SK-N-SH (cell line): Measurements from ENCODE around the gene SCAI. TPM values are rescaled to one million over a fixed set of nuclear protein-coding genes. Genes with fewer than 3 reads are reported as not detected.

Experiments
- CTCF ChIA-PET: fragments of 300-600, 350-600 bp; formaldehyde crosslinking; extraction: SDS; loops from one replicate; lab custom pipeline; 2021; lab: Yijun Ruan, JAX
- POLR2A ChIA-PET: fragments of 350-600 bp; sonication (Branson Sonifier 250); formaldehyde crosslinking; extraction: SDS; loops from one replicate; lab custom pipeline; 2020; ENCODE audit warnings: antibody characterized with exemption, inconsistent platforms; lab: Yijun Ruan, JAX
- DNase-seq: peaks from one replicate; pipeline ENCODE4 v3.0.0; 2012
- H2AFZ ChIP-seq: fragments of 200-600 bp; sonication (generic); 2 replicates; pipeline ENCODE4 v1.8.1; 2016; ENCODE audit warnings: antibody characterized with exemption, mild to moderate bottlenecking, low read depth
- H3F3A ChIP-seq: fragments of 200-600 bp; sonication (generic); replicated peaks from 2 replicates; pipeline ENCODE3; 2016; ENCODE audit warnings: antibody characterized with exemption, mild to moderate bottlenecking; ENCODE audit not compliant: insufficient read depth
- H3K27ac ChIP-seq, 2 experiments: fragments of 200-500 bp in 1 of 2; fragments of 200-600 bp in 1 of 2; sonication (Bioruptor generic) in 1 of 2; sonication (generic), shearing (Covaris generic) in 1 of 2; 2 replicates each; pipeline versions ENCODE4 v1.5.1 to v1.6.1; 2014 to 2016; ENCODE audit warnings: low read depth in 2 of 2, inconsistent platforms in 1 of 2, low read length in 1 of 2, mild to moderate bottlenecking in 1 of 2, mixed read lengths in 1 of 2
- H3K27me3 ChIP-seq: fragments of 200-600 bp; sonication (generic), shearing (Covaris generic); 2 replicates; pipeline ENCODE4 v1.6.1; 2016; ENCODE audit warnings: mixed run types; ENCODE audit not compliant: insufficient read depth
- H3K36me3 ChIP-seq, 2 experiments: fragments of 200-500 bp in 1 of 2; fragments of 200-600 bp in 1 of 2; sonication (Bioruptor generic) in 1 of 2; sonication (generic) in 1 of 2; replicated peaks in 1 of 2; 2 replicates each; pipeline versions ENCODE3 to v1.5.1; 2014 to 2016; ENCODE audit warnings: low read length in 1 of 2, mild to moderate bottlenecking in 1 of 2; ENCODE audit not compliant: insufficient read depth in 2 of 2, control insufficient read depth in 1 of 2
- H3K4me1 ChIP-seq, 2 experiments: fragments of 200-500 bp in 1 of 2; fragments of 200-600 bp in 1 of 2; sonication (Bioruptor generic) in 1 of 2; sonication (generic), shearing (Covaris generic) in 1 of 2; 2 replicates each; pipeline versions ENCODE4 v1.5.1 to v1.6.1; 2014 to 2016; ENCODE audit warnings: low read depth in 1 of 2, low read length in 1 of 2, mixed run types in 1 of 2; ENCODE audit not compliant: insufficient read depth in 2 of 2, control insufficient read depth in 1 of 2
- H3K4me2 ChIP-seq: fragments of 200-600 bp; sonication (generic), shearing (Covaris generic); 2 replicates; pipeline ENCODE4 v1.6.1; 2017; ENCODE audit warnings: mixed run types
- H3K4me3 ChIP-seq, 2 experiments: fragments of 200-500 bp in 1 of 2; fragments of 200-600 bp in 1 of 2; sonication (Bioruptor generic) in 1 of 2; sonication (generic), shearing (Covaris generic) in 1 of 2; 2 replicates each; pipeline versions ENCODE4 v1.5.1 to v1.8.1; 2014 to 2016; ENCODE audit warnings: low read depth in 2 of 2, inconsistent platforms in 1 of 2, low read length in 1 of 2, mild to moderate bottlenecking in 1 of 2, mixed read lengths in 1 of 2, moderate library complexity in 1 of 2
- H3K79me2 ChIP-seq: fragments of 200-600 bp; sonication (generic); 2 replicates; pipeline ENCODE4 v1.8.1; 2017; ENCODE audit warnings: mild to moderate bottlenecking; ENCODE audit not compliant: insufficient read depth
- H3K9ac ChIP-seq: fragments of 200-600 bp; sonication (generic); 2 replicates; pipeline ENCODE4 v1.6.1; 2017; ENCODE audit warnings: mixed run types
- H3K9me2 ChIP-seq: fragments of 200-600 bp; sonication (generic); 2 replicates; pipeline ENCODE4 v1.6.1; 2017; ENCODE audit warnings: mixed run types
- H3K9me3 ChIP-seq: fragments of 200-600 bp; sonication (generic); 2 replicates; pipeline ENCODE4 v1.6.1; 2017; ENCODE audit warnings: mixed run types, mild to moderate bottlenecking, moderate library complexity
- H4K20me1 ChIP-seq: fragments of 200-600 bp; sonication (generic); 2 replicates; pipeline ENCODE4 v1.6.1; 2017; ENCODE audit warnings: mild to moderate bottlenecking, mixed run types; ENCODE audit not compliant: insufficient read depth
- CTCF ChIP-seq: fragments of 200-600 bp; sonication (generic); IDR thresholded peaks from 2 replicates; pipeline ENCODE4 v1.6.1; 2017; ENCODE audit warnings: antibody characterized with exemption, mild to moderate bottlenecking, moderate library complexity
- ELF1 ChIP-seq: IDR thresholded peaks from 2 replicates; pipeline ENCODE4 v1.4.0; 2012
- GATA2 ChIP-seq: sonication (generic); formaldehyde crosslinking; IDR thresholded peaks from 2 replicates; pipeline ENCODE4 v1.5.0; 2020; ENCODE audit warnings: mild to moderate bottlenecking, missing genetic modification reagents
- NFIC ChIP-seq: IDR thresholded peaks from 2 replicates; pipeline ENCODE4 v1.4.0; 2012; ENCODE audit warnings: borderline replicate concordance
- NRF1 ChIP-seq: IDR thresholded peaks from 2 replicates; pipeline ENCODE4 v1.6.1; 2012; ENCODE audit warnings: low read depth, mild to moderate bottlenecking, low read length
- RAD21 ChIP-seq: IDR thresholded peaks from 2 replicates; pipeline ENCODE4 v1.6.1; 2012; ENCODE audit warnings: mild to moderate bottlenecking, low read length
- RFX5 ChIP-seq: IDR thresholded peaks from 2 replicates; pipeline ENCODE4 v1.6.1; 2012; ENCODE audit warnings: mild to moderate bottlenecking, improper control_type of control experiment, low read length
- SMC3 ChIP-seq: IDR thresholded peaks from 2 replicates; pipeline ENCODE4 v1.6.1; 2012; ENCODE audit warnings: low read depth, low read length, improper control_type of control experiment
- USF2 ChIP-seq: fragments of 150-350 bp; IDR thresholded peaks from 2 replicates; pipeline ENCODE4 v1.6.1; 2017; ENCODE audit warnings: antibody characterized with exemption, low read length, low read depth, borderline replicate concordance
- WGBS: methylation state at CpG from one replicate; pipeline ENCODE4 v1.1.6; 2017; ENCODE audit warnings: low lambda C conversion rate; 5-methylcytosine and 5-hydroxymethylcytosine counted together
- polyA plus RNA-seq, 3 experiments: library from polyadenylated mRNA; depleted of rRNA; stranded (reverse); fragments of >200 nt; gene quantifications; 2 replicates each; pipeline ENCODE4 v1.2.3, GENCODE V29; 2012
- TF ChIP-seq, protein P1 (sequence below): IDR thresholded peaks from 2 replicates; pipeline ENCODE4 v1.4.0; 2012; ENCODE audit warnings: low read depth, borderline replicate concordance
- TF ChIP-seq, protein P2 (sequence below): IDR thresholded peaks from 2 replicates; pipeline ENCODE4 v1.6.1; 2012; ENCODE audit warnings: mild to moderate bottlenecking, low read depth, low read length, moderate library complexity

Gene SCAI
- polyA plus RNA-seq, 1 of the 3 experiments (the other 2 are of a cell fraction): 0.85 TPM

GRCh38 chr9:124894741-124895170 is 248.6 kb downstream of the SCAI start:
- Histone ChIP-seq H3K27me3 (no peaks in the 10 kb centered on the region), H3F3A (no peaks in the 10 kb centered on the region), H3K27ac (no peak overlapping the region), H3K79me2 (no peaks in the 10 kb centered on the region; the same call in 1 of the 2 replicates), H3K4me2 (no peak overlapping the region), H4K20me1 (no peaks in the 10 kb centered on the region), H3K36me3 (peaks cover 33 to 40% of the 10 kb centered on the region in 2 experiments), H3K4me3 (no peak overlapping the region), H3K9me2 (no peaks in the 10 kb centered on the region), H2AFZ (no peak overlapping the region), H3K9me3 (no peaks in the 10 kb centered on the region), H3K9ac (no peak overlapping the region), H3K4me1 (no peaks in the 10 kb centered on the region)
- CTCF ChIA-PET: interaction anchor here (0.7 to 1.3 kb wide), 4 partner anchors 15 to 248 kb away, joined by 3 read pairs; partner anchors contain the start of gene SCAI
- DNase-seq: no peak
- TF ChIP-seq, protein P1, sequence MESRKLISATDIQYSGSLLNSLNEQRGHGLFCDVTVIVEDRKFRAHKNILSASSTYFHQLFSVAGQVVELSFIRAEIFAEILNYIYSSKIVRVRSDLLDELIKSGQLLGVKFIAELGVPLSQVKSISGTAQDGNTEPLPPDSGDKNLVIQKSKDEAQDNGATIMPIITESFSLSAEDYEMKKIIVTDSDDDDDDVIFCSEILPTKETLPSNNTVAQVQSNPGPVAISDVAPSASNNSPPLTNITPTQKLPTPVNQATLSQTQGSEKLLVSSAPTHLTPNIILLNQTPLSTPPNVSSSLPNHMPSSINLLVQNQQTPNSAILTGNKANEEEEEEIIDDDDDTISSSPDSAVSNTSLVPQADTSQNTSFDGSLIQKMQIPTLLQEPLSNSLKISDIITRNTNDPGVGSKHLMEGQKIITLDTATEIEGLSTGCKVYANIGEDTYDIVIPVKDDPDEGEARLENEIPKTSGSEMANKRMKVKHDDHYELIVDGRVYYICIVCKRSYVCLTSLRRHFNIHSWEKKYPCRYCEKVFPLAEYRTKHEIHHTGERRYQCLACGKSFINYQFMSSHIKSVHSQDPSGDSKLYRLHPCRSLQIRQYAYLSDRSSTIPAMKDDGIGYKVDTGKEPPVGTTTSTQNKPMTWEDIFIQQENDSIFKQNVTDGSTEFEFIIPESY: no peak
- TF ChIP-seq SMC3 (peak; percentile 23; the same call in 1 of the 2 replicates), CTCF (peak; percentile 51), RAD21 (peak; percentile 48)
- POLR2A ChIA-PET: no interaction called here

- POLR2A ChIA-PET: interaction anchor here (0.6 kb wide), 1 partner anchor 36 kb away, joined by 3 read pairs; no protein-coding TSS in a partner anchor
- WGBS: 95% methylated on average over 9 of the region's 9 CpGs
- Histone ChIP-seq H4K20me1 (no peaks in the 10 kb centered on the region), H3K9me2 (no peaks in the 10 kb centered on the region), H3K4me1 (no peaks in the 10 kb centered on the region), H2AFZ (no peak overlapping the region), H3K4me2 (no peak overlapping the region), H3K27me3 (no peaks in the 10 kb centered on the region), H3K9ac (no peak overlapping the region), H3K79me2 (no peaks in the 10 kb centered on the region; the same call in 1 of the 2 replicates), H3K9me3 (no peaks in the 10 kb centered on the region), H3F3A (no peaks in the 10 kb centered on the region), H3K4me3 (no peak overlapping the region), H3K27ac (no peak overlapping the region), H3K36me3 (peaks cover 33 to 40% of the 10 kb centered on the region in 2 experiments)
- DNase-seq: no peak
- no peak for TF ChIP-seq NRF1
- no peak for TF ChIP-seq NFIC
- TF ChIP-seq, protein P2, sequence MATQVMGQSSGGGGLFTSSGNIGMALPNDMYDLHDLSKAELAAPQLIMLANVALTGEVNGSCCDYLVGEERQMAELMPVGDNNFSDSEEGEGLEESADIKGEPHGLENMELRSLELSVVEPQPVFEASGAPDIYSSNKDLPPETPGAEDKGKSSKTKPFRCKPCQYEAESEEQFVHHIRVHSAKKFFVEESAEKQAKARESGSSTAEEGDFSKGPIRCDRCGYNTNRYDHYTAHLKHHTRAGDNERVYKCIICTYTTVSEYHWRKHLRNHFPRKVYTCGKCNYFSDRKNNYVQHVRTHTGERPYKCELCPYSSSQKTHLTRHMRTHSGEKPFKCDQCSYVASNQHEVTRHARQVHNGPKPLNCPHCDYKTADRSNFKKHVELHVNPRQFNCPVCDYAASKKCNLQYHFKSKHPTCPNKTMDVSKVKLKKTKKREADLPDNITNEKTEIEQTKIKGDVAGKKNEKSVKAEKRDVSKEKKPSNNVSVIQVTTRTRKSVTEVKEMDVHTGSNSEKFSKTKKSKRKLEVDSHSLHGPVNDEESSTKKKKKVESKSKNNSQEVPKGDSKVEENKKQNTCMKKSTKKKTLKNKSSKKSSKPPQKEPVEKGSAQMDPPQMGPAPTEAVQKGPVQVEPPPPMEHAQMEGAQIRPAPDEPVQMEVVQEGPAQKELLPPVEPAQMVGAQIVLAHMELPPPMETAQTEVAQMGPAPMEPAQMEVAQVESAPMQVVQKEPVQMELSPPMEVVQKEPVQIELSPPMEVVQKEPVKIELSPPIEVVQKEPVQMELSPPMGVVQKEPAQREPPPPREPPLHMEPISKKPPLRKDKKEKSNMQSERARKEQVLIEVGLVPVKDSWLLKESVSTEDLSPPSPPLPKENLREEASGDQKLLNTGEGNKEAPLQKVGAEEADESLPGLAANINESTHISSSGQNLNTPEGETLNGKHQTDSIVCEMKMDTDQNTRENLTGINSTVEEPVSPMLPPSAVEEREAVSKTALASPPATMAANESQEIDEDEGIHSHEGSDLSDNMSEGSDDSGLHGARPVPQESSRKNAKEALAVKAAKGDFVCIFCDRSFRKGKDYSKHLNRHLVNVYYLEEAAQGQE: no peak
- TF ChIP-seq GATA2: no peak
- TF ChIP-seq RFX5: no peak
- no peak for TF ChIP-seq USF2
- no peak for TF ChIP-seq ELF1
- CTCF ChIA-PET: interaction anchor here (0.7 to 2.1 kb wide), 9 partner anchors 10 to 249 kb away, joined by 3 to 6 read pairs (median 3); partner anchors contain the start of genes SCAI and WDR38
These were observed 249.1 kb downstream of the SCAI start for GRCh38 chr9:124894035-124894740.
